Esophagus muscularis mucosa (tissue), 4 donors: ENCODE measurements around the gene ZNF516.

Source experiments
- CTCF ChIP-seq, 3 experiments: fragments of 200-600 bp in 2 of 3; fragments of 450-650 bp in 1 of 3; sonication (generic) in 2 of 3; IDR thresholded peaks; one replicate each; pipeline ENCODE4 v1.5.1; 2017 to 2019; ENCODE audit warnings: antibody characterized with exemption in 3 of 3, mild to moderate bottlenecking in 2 of 3, moderate library complexity in 1 of 3
- EP300 ChIP-seq: sonication (generic); formaldehyde crosslinking; IDR thresholded peaks from one replicate; pipeline ENCODE4 v1.6.1; 2017; ENCODE audit warnings: antibody characterized with exemption
- POLR2A ChIP-seq: fragments of 450-650 bp; IDR thresholded peaks from one replicate; pipeline ENCODE4 v1.6.1; 2017; ENCODE audit warnings: antibody characterized with exemption, moderate library complexity, mild to moderate bottlenecking, low read depth
- POLR2AphosphoS5 ChIP-seq, 2 donors: sonication (generic); formaldehyde crosslinking; IDR thresholded peaks; one replicate each; pipeline ENCODE4 v1.6.1; 2017; ENCODE audit warnings: antibody characterized with exemption in 2 of 2

GRCh38 chr18:76410660-76411417 is 84.2 kb downstream of the ZNF516 start:
- TF ChIP-seq CTCF (IDR thresholded peaks at IDR 0.05) (no peak), POLR2AphosphoS5 (IDR thresholded peaks at IDR 0.05) (no peak), POLR2A (no peak), EP300 (no peak)
